Astrocyte (in vitro differentiated cells and primary cell): Measurements from ENCODE around the gene CD163L1.

Experiments
- CTCF ChIP-seq: IDR thresholded peaks from 2 replicates; pipeline ENCODE4 v1.5.1; 2011; ENCODE audit warnings: low read depth, mild to moderate bottlenecking, inconsistent platforms, low read length, moderate library complexity; ENCODE audit not compliant: insufficient read depth
- EZH2 ChIP-seq: IDR thresholded peaks from 2 replicates; pipeline ENCODE4 v1.6.1; 2012; ENCODE audit warnings: mild to moderate bottlenecking, low read length, inconsistent platforms; ENCODE audit not compliant: insufficient read depth

- TF ChIP-seq CTCF (no peak), EZH2 (no peak)
Measured at GRCh38 chr12:7448099-7448498, 4.1 kb upstream of the CD163L1 start.
